GM19025 (cell line): ENCODE data around the gene KCNK13.
"Not testable (repeated sequence)": the region's sequence is repeated elsewhere in the genome, so short reads cannot be mapped to it uniquely, and the experiment has no call there.

ENCODE experiments used
- ATAC-seq: cut with Tn5 transposase; IDR thresholded peaks from one replicate; pipeline ENCODE4 v1.9.1; 2021; ENCODE audit warnings: mild to moderate bottlenecking, low read depth, moderate library complexity; ENCODE audit not compliant: unreplicated experiment

The KCNK13 gene

GRCh38 chr14:90060312-90060964, 1.4 kb upstream of the KCNK13 start:
- ATAC-seq: no peak

GRCh38 chr14:90060965-90061684, 669 bp upstream of the KCNK13 start:
- ATAC-seq: no peak

- ATAC-seq: no peak
Measured at GRCh38 chr14:90062127-90062794, 467 bp downstream of the KCNK13 start.

GRCh38 chr14:90062822-90063539, 1.2 kb downstream of the KCNK13 start:
- ATAC-seq: no peak

GRCh38 chr14:90072350-90072749, 10.6 kb downstream of the KCNK13 start:
- ATAC-seq: no peak

GRCh38 chr14:90079576-90079975, 17.8 kb downstream of the KCNK13 start:
- no peak for ATAC-seq

- ATAC-seq: no peak
Measured at GRCh38 chr14:90087433-90087832, 25.6 kb downstream of the KCNK13 start.

- ATAC-seq: no peak
Measured at GRCh38 chr14:90088176-90088575, 26.4 kb downstream of the KCNK13 start.

- not testable (repeated sequence) for ATAC-seq
Measured at GRCh38 chr14:90089486-90089885, 27.7 kb downstream of the KCNK13 start.

- no peak for ATAC-seq
Measured at GRCh38 chr14:90091393-90091792, 29.6 kb downstream of the KCNK13 start.

- ATAC-seq: no peak
Measured at GRCh38 chr14:90093942-90094595, 32.3 kb downstream of the KCNK13 start.

GRCh38 chr14:90095096-90095495, 33.3 kb downstream of the KCNK13 start:
- no peak for ATAC-seq

GRCh38 chr14:90096566-90096965, 34.8 kb downstream of the KCNK13 start:
- no peak for ATAC-seq

- ATAC-seq: no peak
Measured at GRCh38 chr14:90103808-90104207, 42.0 kb downstream of the KCNK13 start.

GRCh38 chr14:90105756-90106155, 44.0 kb downstream of the KCNK13 start:
- no peak for ATAC-seq

- no peak for ATAC-seq
Measured at GRCh38 chr14:90107789-90108188, 46.0 kb downstream of the KCNK13 start.

GRCh38 chr14:90109858-90110257, 48.1 kb downstream of the KCNK13 start:
- no peak for ATAC-seq

- ATAC-seq: no peak
Measured at GRCh38 chr14:90111895-90112534, 50.2 kb downstream of the KCNK13 start.

GRCh38 chr14:90114554-90114953, 52.8 kb downstream of the KCNK13 start:
- ATAC-seq: no peak

GRCh38 chr14:90115780-90116179, 54.0 kb downstream of the KCNK13 start:
- no peak for ATAC-seq
